Fibroblast of villous mesenchyme (primary cell): ENCODE measurements around the gene GRK3. TPM values are rescaled to one million over a fixed set of nuclear protein-coding genes. Genes with fewer than 3 reads are reported as not detected.

Experiments used
- DNase-seq: peaks from one replicate; pipeline ENCODE4 v3.0.0-alpha.2; 2010; ENCODE audit warnings: low read depth
- H3K4me3 ChIP-seq: 2 replicates; pipeline ENCODE4 v1.5.1; 2011; ENCODE audit warnings: low read depth, mild to moderate bottlenecking, low read length
- small RNA-seq: library from RNA; depleted of rRNA; stranded (forward); fragments of <200 nt; gene quantifications from one replicate; pipeline ENCODE3, GENCODE V24; 2012
- total RNA-seq: library from RNA; depleted of rRNA; stranded (reverse); fragments of >200 nt; gene quantifications from 2 replicates; pipeline ENCODE4 v1.2.3, GENCODE V29; 2012
- TF ChIP-seq, protein P1 (sequence below): IDR thresholded peaks from 2 replicates; pipeline ENCODE4 v1.5.1; 2012; ENCODE audit warnings: low read depth, mild to moderate bottlenecking, low read length; ENCODE audit not compliant: insufficient read depth

Gene GRK3
- total RNA-seq, 1 donor, result 1.7 TPM

DNA sequence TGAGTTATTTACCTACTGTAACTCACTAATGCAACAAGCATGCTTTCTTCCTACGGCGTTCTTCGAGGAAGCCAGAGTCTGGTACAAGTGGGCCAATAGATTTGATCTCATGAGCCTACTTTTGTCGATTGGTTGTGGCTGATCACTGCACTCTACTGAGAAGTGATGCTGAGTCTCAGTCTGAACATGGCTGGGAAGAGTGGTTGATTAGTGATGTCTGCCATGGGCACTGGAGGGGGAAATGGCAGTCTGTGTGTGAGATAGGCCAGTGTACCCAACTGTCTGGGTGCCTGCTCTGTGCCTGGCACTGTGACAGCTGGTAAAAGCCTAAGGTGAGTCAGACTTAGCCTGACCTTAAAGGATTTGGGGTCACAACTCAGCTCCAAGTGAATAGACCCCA, 205.9 kb downstream of the GRK3 start:
- TF ChIP-seq, protein P1, sequence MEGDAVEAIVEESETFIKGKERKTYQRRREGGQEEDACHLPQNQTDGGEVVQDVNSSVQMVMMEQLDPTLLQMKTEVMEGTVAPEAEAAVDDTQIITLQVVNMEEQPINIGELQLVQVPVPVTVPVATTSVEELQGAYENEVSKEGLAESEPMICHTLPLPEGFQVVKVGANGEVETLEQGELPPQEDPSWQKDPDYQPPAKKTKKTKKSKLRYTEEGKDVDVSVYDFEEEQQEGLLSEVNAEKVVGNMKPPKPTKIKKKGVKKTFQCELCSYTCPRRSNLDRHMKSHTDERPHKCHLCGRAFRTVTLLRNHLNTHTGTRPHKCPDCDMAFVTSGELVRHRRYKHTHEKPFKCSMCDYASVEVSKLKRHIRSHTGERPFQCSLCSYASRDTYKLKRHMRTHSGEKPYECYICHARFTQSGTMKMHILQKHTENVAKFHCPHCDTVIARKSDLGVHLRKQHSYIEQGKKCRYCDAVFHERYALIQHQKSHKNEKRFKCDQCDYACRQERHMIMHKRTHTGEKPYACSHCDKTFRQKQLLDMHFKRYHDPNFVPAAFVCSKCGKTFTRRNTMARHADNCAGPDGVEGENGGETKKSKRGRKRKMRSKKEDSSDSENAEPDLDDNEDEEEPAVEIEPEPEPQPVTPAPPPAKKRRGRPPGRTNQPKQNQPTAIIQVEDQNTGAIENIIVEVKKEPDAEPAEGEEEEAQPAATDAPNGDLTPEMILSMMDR, result no peak
- no peak for DNase-seq
- no peak overlapping the region for H3K4me3 ChIP-seq

DNA sequence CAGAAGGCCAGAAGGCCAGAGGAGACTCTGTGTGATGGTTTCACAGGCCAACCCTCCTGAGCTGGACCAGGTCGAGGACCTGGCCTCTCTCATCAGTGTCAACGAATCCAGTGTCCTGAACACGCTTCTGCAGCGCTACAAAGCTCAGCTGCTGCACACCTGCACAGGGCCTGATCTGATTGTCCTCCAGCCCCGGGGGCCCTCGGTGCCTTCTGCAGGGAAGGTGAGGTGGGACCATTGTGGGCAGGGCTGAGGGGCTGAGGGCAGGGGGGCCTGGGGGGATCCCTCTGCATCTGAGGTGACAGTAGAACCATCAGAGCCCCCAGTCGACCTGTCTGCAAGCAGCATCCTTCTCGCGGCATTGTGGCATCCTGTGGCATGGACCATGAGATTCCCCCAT, 207.8 kb downstream of the GRK3 start:
- no peak for DNase-seq
- TF ChIP-seq, protein P1, result no peak
- no peak overlapping the region for H3K4me3 ChIP-seq

DNA sequence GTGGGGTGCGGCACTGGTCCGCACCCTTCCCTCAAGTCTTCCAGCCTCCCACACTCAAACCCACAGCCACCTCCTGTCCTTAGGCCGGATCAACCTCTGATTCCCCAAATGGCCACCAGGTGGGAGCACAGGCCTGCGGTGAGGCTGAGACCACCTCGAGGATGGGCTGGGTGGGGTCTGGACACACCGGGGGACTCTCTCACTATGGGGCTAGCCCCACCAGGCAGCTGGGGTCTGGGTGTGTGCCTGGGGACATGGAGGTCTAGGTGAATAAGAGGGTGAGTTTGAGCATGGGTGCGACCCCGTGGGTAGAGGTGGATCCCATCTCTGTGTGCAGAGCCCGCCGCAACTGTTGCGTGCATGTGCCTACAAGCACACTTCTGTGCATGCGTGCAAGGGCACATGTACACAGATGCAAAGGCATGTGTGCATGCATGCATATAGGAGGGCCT, 210.1 kb downstream of the GRK3 start:
- TF ChIP-seq, protein P1, result peak; percentile 61
- H3K4me3 ChIP-seq, result no peak overlapping the region
- DNase-seq, result no peak

DNA sequence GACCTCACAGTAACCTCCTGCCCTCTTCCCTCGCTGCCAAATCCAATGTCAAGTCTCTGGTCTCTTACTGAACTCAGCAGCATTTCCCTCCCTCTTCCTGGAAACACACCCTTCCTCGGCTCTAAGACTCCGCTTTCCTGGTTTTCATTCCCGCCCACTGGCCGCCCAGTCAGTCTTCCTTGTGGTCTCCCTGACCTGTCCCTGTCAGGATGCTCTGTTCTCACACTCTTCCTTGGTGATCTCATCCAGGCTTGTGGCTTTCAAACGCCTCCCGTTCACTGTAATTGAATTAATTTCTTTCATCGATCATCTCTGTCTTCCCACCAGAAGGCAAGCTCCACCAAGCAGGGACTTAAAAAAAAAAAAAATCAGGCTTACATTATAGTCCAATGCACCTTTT, 211.1 kb downstream of the GRK3 start:
- peak; percentile 12 for DNase-seq
- TF ChIP-seq, protein P1, result no peak
- H3K4me3 ChIP-seq, result no peak overlapping the region

DNA sequence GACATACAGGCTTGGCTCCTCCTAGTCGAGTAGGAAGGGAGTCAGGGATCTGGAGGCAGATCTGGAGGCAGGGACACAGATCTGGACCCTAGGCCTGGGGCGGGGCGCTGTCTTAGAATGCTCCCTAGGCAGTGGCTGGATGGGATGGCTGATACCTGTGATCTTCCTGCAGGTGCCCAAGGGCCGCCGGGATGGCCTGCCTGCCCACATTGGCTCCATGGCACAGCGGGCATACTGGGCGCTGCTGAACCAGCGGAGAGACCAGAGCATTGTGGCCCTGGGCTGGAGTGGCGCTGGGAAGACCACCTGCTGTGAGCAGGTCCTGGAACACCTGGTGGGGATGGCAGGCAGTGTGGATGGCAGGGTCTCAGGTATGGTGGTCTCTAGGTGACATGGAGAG, 212.9 kb downstream of the GRK3 start:
- no peak for DNase-seq
- no peak overlapping the region for H3K4me3 ChIP-seq
- TF ChIP-seq, protein P1, result no peak

DNA sequence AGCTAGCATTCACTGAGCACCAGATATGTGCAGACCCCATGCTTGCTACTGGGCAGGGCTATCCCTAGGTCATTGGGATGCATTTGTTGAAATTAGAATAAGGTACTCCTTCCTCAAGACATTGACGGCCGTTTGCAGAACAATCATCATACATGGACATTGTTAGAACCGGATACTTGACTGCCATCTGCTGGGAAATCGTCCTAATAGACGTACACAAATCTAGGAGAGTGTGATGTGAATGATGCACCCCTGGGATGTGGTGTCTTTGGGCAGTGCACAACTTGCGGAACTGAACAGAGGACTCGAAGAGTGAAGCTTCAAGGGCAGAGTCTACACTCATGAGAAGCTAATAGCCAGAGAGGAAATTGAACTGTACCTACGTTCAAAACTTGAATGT, 213.4 kb downstream of the GRK3 start:
- TF ChIP-seq, protein P1, result peak; percentile 40
- DNase-seq, result peak; percentile 38
- no peak overlapping the region for H3K4me3 ChIP-seq

Small RNA genes within 50 kb of the gene (small RNA-seq; reads per million reads assigned to genes)
- not detected for gene RNA5SP494

Other genes starting within 250 kb of the GRK3 start
- under 0.01 and 1.9 TPM in 2 replicates for gene MYO18B, start 177.5 kb downstream of the GRK3 start, total RNA-seq